GM23248 (cell line): ENCODE measurements around the gene RNF14. TPM values are rescaled to one million over a fixed set of nuclear protein-coding genes. Genes with fewer than 3 reads are reported as not detected.
A peak's percentile ranks its signal among the peaks of the same experiment; 100 is the strongest.

Source experiments
- DNase-seq: peaks from one replicate; pipeline ENCODE4 v3.0.0-alpha.2; 2015
- H2AFZ ChIP-seq: fragments of 200-600 bp; sonication (generic); 2 replicates; pipeline ENCODE4 v1.6.1; 2016; ENCODE audit warnings: antibody characterized with exemption
- H3F3A ChIP-seq: fragments of 200-600 bp; sonication (generic); 2 replicates; pipeline ENCODE4 v1.6.1; 2016; ENCODE audit warnings: mild to moderate bottlenecking, antibody characterized with exemption, mixed run types; ENCODE audit not compliant: insufficient read depth
- H3K27ac ChIP-seq: fragments of 200-600 bp; sonication (generic); 2 replicates; pipeline ENCODE4 v1.5.1; 2016; ENCODE audit warnings: mild to moderate bottlenecking
- H3K27me3 ChIP-seq: fragments of 200-600 bp; sonication (generic); replicated peaks from 2 replicates; pipeline ENCODE4 v1.6.1; 2016; ENCODE audit warnings: mild to moderate bottlenecking; ENCODE audit not compliant: insufficient read depth
- H3K36me3 ChIP-seq: fragments of 200-600 bp; sonication (generic); 2 replicates; pipeline ENCODE4 v1.6.1; 2016; ENCODE audit warnings: low read depth, mild to moderate bottlenecking
- H3K4me1 ChIP-seq: fragments of 200-600 bp; sonication (generic); 2 replicates; pipeline ENCODE4 v1.6.1; 2016; ENCODE audit warnings: mild to moderate bottlenecking; ENCODE audit not compliant: insufficient read depth
- H3K4me2 ChIP-seq: fragments of 200-600 bp; sonication (generic); one replicate; pipeline ENCODE4 v1.6.1; 2016; ENCODE audit warnings: mild to moderate bottlenecking; ENCODE audit not compliant: unreplicated experiment
- H3K4me3 ChIP-seq: fragments of 200-600 bp; sonication (generic); 2 replicates; pipeline ENCODE4 v1.5.1; 2016; ENCODE audit warnings: mild to moderate bottlenecking
- H3K79me2 ChIP-seq: fragments of 200-600 bp; sonication (generic); 2 replicates; pipeline ENCODE4 v1.6.1; 2016; ENCODE audit warnings: mild to moderate bottlenecking; ENCODE audit not compliant: insufficient read depth
- H3K9ac ChIP-seq: fragments of 200-600 bp; sonication (generic); 2 replicates; pipeline ENCODE4 v1.6.1; 2016; ENCODE audit warnings: mild to moderate bottlenecking
- H3K9me2 ChIP-seq: fragments of 200-600 bp; sonication (generic); 2 replicates; pipeline ENCODE4 v1.6.1; 2016; ENCODE audit warnings: mixed run types, mild to moderate bottlenecking, moderate library complexity; ENCODE audit not compliant: insufficient read depth
- H3K9me3 ChIP-seq: fragments of 200-600 bp; sonication (generic); one replicate; pipeline ENCODE4 v1.6.1; 2017; ENCODE audit warnings: low read depth
- H4K20me1 ChIP-seq: fragments of 200-600 bp; sonication (generic); 2 replicates; pipeline ENCODE4 v1.6.0; 2016; ENCODE audit not compliant: insufficient read depth
- EZH2 ChIP-seq: fragments of 200-600 bp; sonication (generic); IDR thresholded peaks from 2 replicates; pipeline ENCODE4 v1.6.1; 2018; ENCODE audit warnings: antibody characterized with exemption, mild to moderate bottlenecking; ENCODE audit not compliant: insufficient read depth, poor library complexity, severe bottlenecking
- EZH2phosphoT487 ChIP-seq: fragments of 200-600 bp; sonication (generic); IDR thresholded peaks from 2 replicates; pipeline ENCODE4 v1.6.1; 2018; ENCODE audit warnings: antibody characterized with exemption, moderate library complexity, mild to moderate bottlenecking, low read depth; ENCODE audit not compliant: insufficient read depth
- WGBS, 2 experiments: methylation state at CpG; one replicate each; pipeline ENCODE4 v1.1.6; 2015 to 2017; ENCODE audit warnings: low lambda C conversion rate in 2 of 2, low coverage in 1 of 2; ENCODE audit errors: missing lambda C conversion rate in 2 of 2; 5-methylcytosine and 5-hydroxymethylcytosine counted together
- in situ Hi-C: fragments of 300-500 bp; cut with MboI; formaldehyde crosslinking; loops from 2 replicates; pipeline ENCODE4 v1.15.0; 2020
- polyA plus RNA-seq: library from polyadenylated mRNA; unstranded; fragments of >200 nt; fragmentation: Nextera tagmentation; extraction: Ambion mirVana; gene quantifications from 2 replicates; pipeline ENCODE4 v1.2.1, GENCODE V29; 2016
- total RNA-seq: library from RNA; depleted of rRNA; stranded (reverse); fragments of >200 nt; shearing (Covaris generic); gene quantifications from 2 replicates; pipeline ENCODE4 v1.2.3, GENCODE V29; 2014

Gene RNF14
- total and polyA plus RNA-seq, 2 experiments from 2014 or later = 77.8 to 101 TPM

DNA sequence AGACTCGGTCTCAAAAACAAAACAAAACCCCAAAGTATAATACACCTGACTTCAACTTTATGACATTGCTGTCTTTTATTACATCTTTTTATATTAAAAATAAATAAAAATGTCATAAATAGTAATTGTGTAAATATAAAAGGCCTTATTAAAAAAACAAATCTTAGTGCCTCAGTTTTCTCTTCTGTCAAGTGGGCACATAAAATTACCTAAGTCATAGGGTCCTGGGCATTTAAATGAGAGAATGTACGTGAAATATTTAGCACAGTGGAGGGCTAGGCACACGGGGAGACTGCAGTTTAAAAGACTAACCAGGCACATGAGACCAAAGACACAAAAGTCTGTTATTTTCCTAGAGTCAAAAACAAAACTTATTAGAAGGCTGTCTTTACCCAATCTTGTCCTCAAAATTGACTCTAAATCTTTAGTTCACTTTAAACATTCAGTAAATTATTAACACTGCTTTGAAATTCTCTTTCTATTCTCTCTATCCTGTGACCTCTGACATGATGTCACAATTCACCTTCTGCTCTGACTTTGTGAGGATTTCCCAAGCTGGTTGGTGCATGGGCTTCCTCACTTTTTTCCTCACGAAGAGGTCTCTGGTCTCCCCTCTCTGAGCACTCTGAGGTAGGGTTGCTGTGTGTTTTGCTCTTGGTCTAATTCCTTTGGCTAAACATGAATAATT lies 2.5 kb upstream of the RNF14 start:
- H3K4me1 ChIP-seq = peaks cover 14% of the 10 kb centered on the region
- H3K36me3 ChIP-seq = no peaks in the 10 kb centered on the region
- 64 to 70% methylated on average over 4 of the region's 4 CpGs for WGBS, 2 experiments
- DNase-seq = no peak
- no peaks in the 10 kb centered on the region for H3K27me3 ChIP-seq
- H3F3A ChIP-seq = peaks cover 20% of the 10 kb centered on the region
- no peak overlapping the region for H3K4me2 ChIP-seq
- H3K27ac ChIP-seq = no peak overlapping the region
- H3K9me2 ChIP-seq = no peaks in the 10 kb centered on the region
- H3K9ac ChIP-seq = no peak overlapping the region
- H4K20me1 ChIP-seq = no peaks in the 10 kb centered on the region
- H2AFZ ChIP-seq = no peak overlapping the region; the same call in 1 of the 2 replicates
- TF ChIP-seq EZH2 (no peak), EZH2phosphoT487 (no peak)
- in situ Hi-C loops = no loop called here
- no peaks in the 10 kb centered on the region for H3K9me3 ChIP-seq
- peaks cover 19% of the 10 kb centered on the region for H3K79me2 ChIP-seq
- H3K4me3 ChIP-seq = no peak overlapping the region

DNA sequence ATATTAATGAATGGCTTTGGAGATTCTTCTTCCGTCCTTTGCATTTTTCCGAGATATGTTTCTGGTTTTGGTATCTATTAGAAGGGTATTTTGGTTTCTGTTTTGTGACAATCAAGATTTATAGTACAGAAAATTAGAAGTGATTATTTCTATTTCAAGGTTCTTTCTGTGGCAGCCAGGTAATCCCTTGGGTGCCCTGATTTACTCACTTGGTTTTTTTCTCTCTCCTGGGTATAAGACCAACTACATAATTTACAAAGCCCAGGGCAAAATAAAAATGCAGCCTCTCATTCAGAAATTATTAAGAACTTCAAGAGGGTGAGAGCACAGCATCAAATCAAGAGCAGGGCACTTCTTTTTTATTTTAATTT lies 2.0 kb upstream of the RNF14 start:
- DNase-seq = no peak
- peaks cover 20% of the 10 kb centered on the region for H3F3A ChIP-seq
- WGBS, 2 experiments = 93 to 98% methylated on average over 2 of the region's 2 CpGs
- in situ Hi-C loops = no loop called here
- no peak overlapping the region for H3K27ac ChIP-seq
- no peak overlapping the region; the same call in 1 of the 2 replicates for H2AFZ ChIP-seq
- H3K27me3 ChIP-seq = no peaks in the 10 kb centered on the region
- TF ChIP-seq EZH2 (no peak), EZH2phosphoT487 (no peak)
- peaks cover 24% of the 10 kb centered on the region for H3K79me2 ChIP-seq
- H3K4me3 ChIP-seq = no peak overlapping the region
- H3K9me3 ChIP-seq = no peaks in the 10 kb centered on the region
- H3K4me2 ChIP-seq = no peak overlapping the region
- no peak overlapping the region for H3K9ac ChIP-seq
- no peaks in the 10 kb centered on the region for H4K20me1 ChIP-seq
- no peaks in the 10 kb centered on the region; the same call in 1 of the 2 replicates for H3K36me3 ChIP-seq
- peaks cover 14% of the 10 kb centered on the region for H3K4me1 ChIP-seq
- H3K9me2 ChIP-seq = no peaks in the 10 kb centered on the region

DNA sequence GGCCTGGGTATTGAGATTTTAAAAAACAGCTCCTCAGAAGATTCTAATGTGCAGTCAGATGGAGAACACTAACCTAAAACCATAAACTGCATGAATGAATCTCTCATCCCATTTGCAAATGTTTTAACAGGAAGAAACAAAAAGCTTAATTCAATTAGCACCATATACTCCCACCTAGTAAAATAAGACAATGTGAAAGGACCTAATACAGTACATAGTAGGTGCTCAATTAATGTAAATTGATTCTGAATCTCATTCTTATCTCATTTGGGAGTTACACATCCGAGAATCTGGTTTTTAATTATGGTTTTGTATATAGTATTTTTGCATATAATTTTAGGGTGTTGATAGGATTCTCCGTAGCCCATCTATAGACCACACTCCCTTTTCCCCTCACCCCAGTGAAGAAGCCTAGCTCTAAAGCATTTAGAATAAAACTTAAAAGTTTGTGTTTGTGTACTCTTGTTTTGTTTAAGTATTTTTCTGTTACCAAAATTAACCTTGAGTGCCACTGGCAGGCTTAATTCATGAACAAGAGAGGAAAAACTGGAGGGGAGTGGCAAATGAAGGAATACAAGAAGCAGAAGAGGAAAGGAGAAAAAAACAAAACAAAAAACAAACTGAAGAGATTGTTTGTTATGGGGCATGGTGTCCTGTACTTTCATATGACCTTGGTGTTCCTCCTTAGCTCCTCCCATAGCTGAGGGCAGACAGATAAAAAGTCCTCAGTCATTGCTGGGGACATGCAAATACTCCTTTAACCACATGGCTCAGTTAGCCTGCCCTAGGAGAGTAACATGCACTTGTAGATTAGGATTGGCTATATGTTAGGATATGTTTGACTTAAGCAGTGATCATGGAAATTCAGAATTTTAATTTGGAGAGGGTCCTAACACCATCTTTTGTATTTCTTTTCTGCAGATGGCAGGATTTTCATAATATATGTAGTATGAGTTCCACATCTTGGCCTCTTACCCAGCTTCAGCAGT lies 1.2 kb downstream of the RNF14 start:
- peaks cover 26% of the 10 kb centered on the region for H3K4me1 ChIP-seq
- no peaks in the 10 kb centered on the region for H3K27me3 ChIP-seq
- H3K36me3 ChIP-seq = peaks cover 17% of the 10 kb centered on the region
- H3F3A ChIP-seq = peaks cover 43% of the 10 kb centered on the region
- in situ Hi-C loops = no loop called here
- TF ChIP-seq EZH2phosphoT487 (no peak), EZH2 (no peak)
- peak overlapping the region; percentile 87 for H3K4me2 ChIP-seq
- no peaks in the 10 kb centered on the region for H3K9me3 ChIP-seq
- no peaks in the 10 kb centered on the region for H3K9me2 ChIP-seq
- peaks cover 53% of the 10 kb centered on the region for H3K79me2 ChIP-seq
- peak overlapping the region; percentile 82 for H3K4me3 ChIP-seq
- H4K20me1 ChIP-seq = peaks cover 8% of the 10 kb centered on the region; the same call in 1 of the 2 replicates
- peak; percentile 46 for DNase-seq
- peak overlapping the region; percentile 91 for H3K27ac ChIP-seq
- H2AFZ ChIP-seq = peak overlapping the region; percentile 98
- WGBS, 2 experiments = 70 to 77% methylated on average over 2 of the region's 2 CpGs
- peak overlapping the region; percentile 96 for H3K9ac ChIP-seq

DNA sequence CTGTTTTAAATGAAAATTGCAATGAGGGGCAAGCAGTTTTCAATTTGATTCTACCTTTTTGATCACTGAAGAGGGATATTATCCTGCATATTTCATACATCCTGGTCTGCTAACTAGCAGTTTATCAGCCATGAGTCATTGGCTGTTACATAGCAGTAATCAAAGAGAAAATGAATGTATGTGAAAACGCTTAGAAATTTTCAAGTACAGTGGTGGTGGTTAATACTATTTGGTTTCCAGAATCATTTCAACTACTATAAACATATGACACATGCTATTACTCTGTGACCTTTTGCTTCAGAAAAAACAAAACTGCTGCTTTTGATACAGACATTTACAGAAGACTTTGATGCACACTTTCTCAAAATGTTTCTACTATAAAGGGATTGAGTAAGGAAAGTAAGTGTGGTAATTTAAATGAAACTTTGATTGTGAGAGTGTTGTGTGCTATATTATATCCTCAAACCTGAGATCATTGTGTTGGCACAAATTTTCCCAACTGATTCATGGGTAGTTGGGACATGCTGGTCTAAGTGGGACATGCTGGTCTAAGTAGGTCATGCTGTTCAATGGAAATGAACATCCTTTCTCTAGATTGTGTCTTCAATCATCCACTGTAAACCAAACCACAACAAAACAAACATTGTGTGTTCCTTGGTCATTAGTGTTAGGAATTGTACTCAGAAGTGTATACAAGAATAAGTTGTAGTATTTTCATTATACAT lies 5.1 kb downstream of the RNF14 start:
- in situ Hi-C loops = no loop called here
- DNase-seq = peak; percentile 65

More for the DNA sequence above, 5.1 kb downstream of the RNF14 start:
- no peaks in the 10 kb centered on the region for H3K27me3 ChIP-seq
- TF ChIP-seq EZH2 (no peak), EZH2phosphoT487 (no peak)
- H2AFZ ChIP-seq = no peak overlapping the region
- 21 to 30% methylated on average over 1 of the region's 1 CpG for WGBS, 2 experiments
- H3K79me2 ChIP-seq = peaks cover 88% of the 10 kb centered on the region
- H4K20me1 ChIP-seq = peaks cover 8% of the 10 kb centered on the region; the same call in 1 of the 2 replicates
- peaks cover 38% of the 10 kb centered on the region for H3F3A ChIP-seq
- no peak overlapping the region for H3K4me3 ChIP-seq
- no peaks in the 10 kb centered on the region for H3K9me2 ChIP-seq
- peak overlapping the region; percentile 39 for H3K27ac ChIP-seq
- H3K9ac ChIP-seq = 0 out of 2 replicates have a peak overlapping the region, but pooled peaks have one; percentile 1
- no peaks in the 10 kb centered on the region for H3K9me3 ChIP-seq
- peaks cover 49% of the 10 kb centered on the region for H3K36me3 ChIP-seq
- H3K4me2 ChIP-seq = peak overlapping the region; percentile 5
- H3K4me1 ChIP-seq = peaks cover 26% of the 10 kb centered on the region
